ENCODE measurements around the gene EFCAB13.

DNA sequence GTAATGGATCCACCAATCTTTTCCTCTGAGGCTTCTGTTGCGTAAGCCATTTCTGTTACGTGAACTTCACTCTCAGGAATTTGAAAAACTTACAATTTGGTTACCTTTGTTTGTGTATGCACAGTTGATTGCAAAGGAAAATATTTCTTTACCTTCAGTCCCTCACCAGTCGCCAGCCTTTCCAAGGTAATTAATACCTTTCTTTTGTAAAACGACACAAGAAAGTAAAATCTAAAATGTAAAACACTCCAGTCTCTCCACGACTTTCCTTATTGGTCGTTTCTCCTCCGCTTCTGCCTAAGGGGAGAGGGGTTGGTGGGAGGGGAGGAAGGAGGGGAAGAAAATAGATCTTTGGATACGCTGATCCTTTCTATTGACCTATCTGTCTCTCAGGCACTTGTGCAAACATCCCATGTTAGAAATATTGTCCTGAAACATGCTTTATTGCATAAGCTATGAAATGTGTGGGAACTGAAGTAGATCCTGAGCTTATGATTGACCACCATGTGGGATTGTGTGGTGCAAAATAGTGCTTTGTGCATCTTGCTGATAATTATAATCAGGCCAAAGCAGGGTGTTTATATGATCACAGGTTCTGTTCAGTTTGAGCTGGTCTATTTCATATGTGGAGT is 32.4 kb upstream of the EFCAB13 start:
- TF ChIP-seq, protein P1, sequence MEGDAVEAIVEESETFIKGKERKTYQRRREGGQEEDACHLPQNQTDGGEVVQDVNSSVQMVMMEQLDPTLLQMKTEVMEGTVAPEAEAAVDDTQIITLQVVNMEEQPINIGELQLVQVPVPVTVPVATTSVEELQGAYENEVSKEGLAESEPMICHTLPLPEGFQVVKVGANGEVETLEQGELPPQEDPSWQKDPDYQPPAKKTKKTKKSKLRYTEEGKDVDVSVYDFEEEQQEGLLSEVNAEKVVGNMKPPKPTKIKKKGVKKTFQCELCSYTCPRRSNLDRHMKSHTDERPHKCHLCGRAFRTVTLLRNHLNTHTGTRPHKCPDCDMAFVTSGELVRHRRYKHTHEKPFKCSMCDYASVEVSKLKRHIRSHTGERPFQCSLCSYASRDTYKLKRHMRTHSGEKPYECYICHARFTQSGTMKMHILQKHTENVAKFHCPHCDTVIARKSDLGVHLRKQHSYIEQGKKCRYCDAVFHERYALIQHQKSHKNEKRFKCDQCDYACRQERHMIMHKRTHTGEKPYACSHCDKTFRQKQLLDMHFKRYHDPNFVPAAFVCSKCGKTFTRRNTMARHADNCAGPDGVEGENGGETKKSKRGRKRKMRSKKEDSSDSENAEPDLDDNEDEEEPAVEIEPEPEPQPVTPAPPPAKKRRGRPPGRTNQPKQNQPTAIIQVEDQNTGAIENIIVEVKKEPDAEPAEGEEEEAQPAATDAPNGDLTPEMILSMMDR (conservative IDR thresholded peaks at IDR 0.05 in 1 of 2, IDR thresholded peaks at IDR 0.05 in 1 of 2; ENCODE audit: extremely low read depth in 1 of 2, insufficient read depth in 1 of 2, low read depth in 1 of 2, low read length in 2 of 2) = no peak
- no peak for TF ChIP-seq EZH2 (IDR thresholded peaks at IDR 0.05; ENCODE audit: borderline replicate concordance, low read length)

Measured in mammary epithelial cell (primary cell).